Measurements from ENCODE around the gene NANOGP8.
"Not testable (repeated sequence)": the region's sequence is repeated elsewhere in the genome, so short reads cannot be mapped to it uniquely, and the experiment has no call there.

NANOGP8 gene, protein sequence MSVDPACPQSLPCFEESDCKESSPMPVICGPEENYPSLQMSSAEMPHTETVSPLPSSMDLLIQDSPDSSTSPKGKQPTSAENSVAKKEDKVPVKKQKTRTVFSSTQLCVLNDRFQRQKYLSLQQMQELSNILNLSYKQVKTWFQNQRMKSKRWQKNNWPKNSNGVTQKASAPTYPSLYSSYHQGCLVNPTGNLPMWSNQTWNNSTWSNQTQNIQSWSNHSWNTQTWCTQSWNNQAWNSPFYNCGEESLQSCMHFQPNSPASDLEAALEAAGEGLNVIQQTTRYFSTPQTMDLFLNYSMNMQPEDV

GRCh38 chr15:35085176-35085919 is at the start of gene NANOGP8:
NANOGP8 (minus strand) TSS chr15:35085295; CDS start chr15:35085110, 185 bp downstream.
- not testable (repeated sequence) for DNase-seq

- no peak for DNase-seq
Measured at GRCh38 chr15:35134299-35134698, 49.2 kb upstream of the NANOGP8 start.

GRCh38 chr15:35130245-35130644 is 45.1 kb upstream of the NANOGP8 start:
- peak; percentile 56 for DNase-seq

- DNase-seq = no peak
Measured at GRCh38 chr15:35129361-35129760, 44.3 kb upstream of the NANOGP8 start.

- DNase-seq = no peak
Measured at GRCh38 chr15:35127717-35128116, 42.6 kb upstream of the NANOGP8 start.

- peak; percentile 47 for DNase-seq
Measured at GRCh38 chr15:35126236-35126635, 41.1 kb upstream of the NANOGP8 start.

- DNase-seq = no peak
Measured at GRCh38 chr15:35123743-35124142, 38.6 kb upstream of the NANOGP8 start.

GRCh38 chr15:35121611-35122359 is 36.7 kb upstream of the NANOGP8 start:
- DNase-seq = no peak

DNA sequence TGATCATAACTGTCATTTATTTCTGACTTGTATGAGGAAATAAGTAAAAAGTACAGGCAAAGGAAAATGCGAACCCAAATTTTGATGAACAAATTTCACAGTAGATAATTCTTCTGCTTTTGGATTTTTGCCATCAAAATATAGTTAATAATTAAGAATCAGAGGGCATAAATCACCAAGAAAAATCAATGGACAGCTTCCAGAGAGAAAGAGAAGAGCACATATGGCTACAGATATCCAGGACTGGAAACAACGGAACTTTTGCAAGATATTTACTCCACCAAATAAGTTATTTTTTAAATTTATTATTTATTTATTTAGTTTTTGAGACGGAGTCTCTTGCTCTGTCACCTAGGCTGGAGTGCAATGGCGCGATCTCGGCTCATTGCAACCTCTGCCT is 35.1 kb upstream of the NANOGP8 start:
- DNase-seq = no peak

- no peak for DNase-seq
Measured at GRCh38 chr15:35118960-35119359, 33.9 kb upstream of the NANOGP8 start.

- peak; percentile 73 for DNase-seq
Measured at GRCh38 chr15:35117543-35118265, 32.6 kb upstream of the NANOGP8 start.

GRCh38 chr15:35115155-35115725 is 30.1 kb upstream of the NANOGP8 start:
- DNase-seq = peak; percentile 11

DNA sequence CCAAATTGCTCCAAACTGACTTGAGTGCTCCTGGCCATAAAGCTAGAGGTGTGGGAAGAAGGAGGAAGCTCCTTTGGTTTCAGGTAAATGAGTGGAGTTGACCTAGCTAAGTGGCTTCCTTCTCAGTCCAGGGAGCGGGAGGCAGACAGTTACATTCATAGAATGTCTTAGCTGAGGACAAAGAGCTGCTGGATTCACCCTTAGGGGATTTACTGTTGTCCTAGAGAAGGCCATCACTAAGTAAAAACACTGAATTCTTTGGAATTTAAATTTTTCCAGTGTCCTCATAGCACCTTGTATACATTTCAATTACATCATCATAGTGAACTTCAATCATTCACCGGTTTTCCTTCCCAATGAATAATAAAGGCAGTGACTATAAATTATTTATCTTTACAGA is 27.3 kb upstream of the NANOGP8 start:
- no peak for DNase-seq

- DNase-seq = no peak
Measured at GRCh38 chr15:35111861-35112260, 26.8 kb upstream of the NANOGP8 start.

- no peak for DNase-seq
Measured at GRCh38 chr15:35108453-35108852, 23.4 kb upstream of the NANOGP8 start.

GRCh38 chr15:35107561-35107960 is 22.5 kb upstream of the NANOGP8 start:
- DNase-seq = no peak

GRCh38 chr15:35107122-35107521 is 22.0 kb upstream of the NANOGP8 start:
- peak; percentile 7 for DNase-seq

DNA sequence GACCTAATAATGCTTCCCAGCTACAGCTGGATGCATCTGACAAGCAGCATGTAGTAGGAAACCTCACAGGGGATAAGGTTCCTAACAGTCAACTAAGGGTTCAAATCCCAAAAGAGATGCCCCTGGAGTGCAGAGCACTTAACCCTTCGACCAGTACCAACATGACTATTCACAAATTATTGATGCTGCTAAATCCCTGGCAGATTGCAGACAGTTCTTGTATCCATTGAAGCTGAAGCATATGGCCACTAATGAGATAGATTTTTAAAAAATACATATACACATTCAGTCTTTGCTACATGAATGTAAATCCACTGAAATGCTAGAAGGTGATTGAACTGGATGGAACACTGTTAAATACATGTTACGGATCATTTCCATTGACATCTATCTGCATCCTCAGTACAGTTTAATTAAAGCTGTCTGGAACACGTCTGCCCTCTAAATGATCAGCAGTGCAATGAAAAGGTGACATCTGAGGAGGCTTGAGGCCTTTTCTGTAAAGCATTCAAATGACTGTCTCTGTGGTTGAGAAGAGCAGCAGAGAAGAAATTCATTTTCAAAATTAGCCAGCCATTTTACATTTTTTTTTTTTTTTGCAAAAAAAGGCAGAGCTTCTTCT is 19.5 kb upstream of the NANOGP8 start:
- no peak for DNase-seq

GRCh38 chr15:35102186-35102585 is 17.1 kb upstream of the NANOGP8 start:
- no peak for DNase-seq

DNA sequence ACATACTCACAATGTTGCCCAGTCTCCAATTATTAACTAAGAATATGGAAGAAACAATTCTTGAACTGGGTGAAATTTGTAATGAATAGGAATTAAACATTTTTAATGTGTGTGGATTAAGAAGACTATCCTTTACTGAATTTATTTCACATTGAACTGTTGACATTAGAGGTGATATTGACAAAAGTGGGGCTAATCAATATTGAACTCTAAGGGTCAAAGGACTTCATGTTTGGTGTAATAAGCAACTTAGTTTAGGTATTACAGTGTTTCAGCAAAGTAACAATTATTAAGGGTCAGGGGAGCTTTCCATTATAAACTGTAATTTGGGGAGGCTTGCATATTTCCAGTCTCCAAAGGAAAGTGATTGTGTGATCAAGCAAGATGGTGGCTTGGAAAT is 16.2 kb upstream of the NANOGP8 start:
- DNase-seq = no peak

- DNase-seq = no peak
Measured at GRCh38 chr15:35098737-35099136, 13.6 kb upstream of the NANOGP8 start.

GRCh38 chr15:35095941-35096340 is 10.8 kb upstream of the NANOGP8 start:
- no peak for DNase-seq

Data from fibroblast of skin of right biceps (primary cell).